Measurements from ENCODE around the gene TCAP. TPM values are rescaled to one million over a fixed set of nuclear protein-coding genes. Genes with fewer than 3 reads are reported as not detected.

The TCAP gene
- total RNA-seq, 1 donor from 2014 or later = 2.3 TPM

DNA sequence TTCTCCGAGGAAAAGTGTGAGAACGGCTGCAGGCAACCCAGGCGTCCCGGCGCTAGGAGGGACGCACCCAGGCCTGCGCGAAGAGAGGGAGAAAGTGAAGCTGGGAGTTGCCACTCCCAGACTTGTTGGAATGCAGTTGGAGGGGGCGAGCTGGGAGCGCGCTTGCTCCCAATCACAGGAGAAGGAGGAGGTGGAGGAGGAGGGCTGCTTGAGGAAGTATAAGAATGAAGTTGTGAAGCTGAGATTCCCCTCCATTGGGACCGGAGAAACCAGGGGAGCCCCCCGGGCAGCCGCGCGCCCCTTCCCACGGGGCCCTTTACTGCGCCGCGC, 34.6 kb downstream of the TCAP start, which contains the start of gene ERBB2:
TSS of gene ERBB2 (plus strand) at position 247 of the 330 bp plus-strand sequence. CDS start 175 bp downstream, outside the sequence.
- H3K4me3 Mint-ChIP-seq (ENCODE audit: unreplicated experiment) = peak within 1 kb of the TSS; percentile 90
- H3K36me3 Mint-ChIP-seq (ENCODE audit: unreplicated experiment) = no peaks in the 10 kb centered on the region
- DNase-seq = no peak
- H3K27ac Mint-ChIP-seq (ENCODE audit: unreplicated experiment) = no peak within 1 kb of the TSS
- H3K9me3 Mint-ChIP-seq (ENCODE audit: unreplicated experiment) = peaks cover 5% of the 10 kb centered on the region
- peaks cover 7% of the 10 kb centered on the region for H3K27me3 Mint-ChIP-seq (ENCODE audit: unreplicated experiment)
- TF ChIP-seq, protein P1, sequence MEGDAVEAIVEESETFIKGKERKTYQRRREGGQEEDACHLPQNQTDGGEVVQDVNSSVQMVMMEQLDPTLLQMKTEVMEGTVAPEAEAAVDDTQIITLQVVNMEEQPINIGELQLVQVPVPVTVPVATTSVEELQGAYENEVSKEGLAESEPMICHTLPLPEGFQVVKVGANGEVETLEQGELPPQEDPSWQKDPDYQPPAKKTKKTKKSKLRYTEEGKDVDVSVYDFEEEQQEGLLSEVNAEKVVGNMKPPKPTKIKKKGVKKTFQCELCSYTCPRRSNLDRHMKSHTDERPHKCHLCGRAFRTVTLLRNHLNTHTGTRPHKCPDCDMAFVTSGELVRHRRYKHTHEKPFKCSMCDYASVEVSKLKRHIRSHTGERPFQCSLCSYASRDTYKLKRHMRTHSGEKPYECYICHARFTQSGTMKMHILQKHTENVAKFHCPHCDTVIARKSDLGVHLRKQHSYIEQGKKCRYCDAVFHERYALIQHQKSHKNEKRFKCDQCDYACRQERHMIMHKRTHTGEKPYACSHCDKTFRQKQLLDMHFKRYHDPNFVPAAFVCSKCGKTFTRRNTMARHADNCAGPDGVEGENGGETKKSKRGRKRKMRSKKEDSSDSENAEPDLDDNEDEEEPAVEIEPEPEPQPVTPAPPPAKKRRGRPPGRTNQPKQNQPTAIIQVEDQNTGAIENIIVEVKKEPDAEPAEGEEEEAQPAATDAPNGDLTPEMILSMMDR (IDR thresholded peaks at IDR 0.05; ENCODE audit: partially characterized antibody, unreplicated experiment) = no peak
- H3K4me1 Mint-ChIP-seq (ENCODE audit: low read depth, unreplicated experiment) = peaks cover 4% of the 10 kb centered on the region

DNA sequence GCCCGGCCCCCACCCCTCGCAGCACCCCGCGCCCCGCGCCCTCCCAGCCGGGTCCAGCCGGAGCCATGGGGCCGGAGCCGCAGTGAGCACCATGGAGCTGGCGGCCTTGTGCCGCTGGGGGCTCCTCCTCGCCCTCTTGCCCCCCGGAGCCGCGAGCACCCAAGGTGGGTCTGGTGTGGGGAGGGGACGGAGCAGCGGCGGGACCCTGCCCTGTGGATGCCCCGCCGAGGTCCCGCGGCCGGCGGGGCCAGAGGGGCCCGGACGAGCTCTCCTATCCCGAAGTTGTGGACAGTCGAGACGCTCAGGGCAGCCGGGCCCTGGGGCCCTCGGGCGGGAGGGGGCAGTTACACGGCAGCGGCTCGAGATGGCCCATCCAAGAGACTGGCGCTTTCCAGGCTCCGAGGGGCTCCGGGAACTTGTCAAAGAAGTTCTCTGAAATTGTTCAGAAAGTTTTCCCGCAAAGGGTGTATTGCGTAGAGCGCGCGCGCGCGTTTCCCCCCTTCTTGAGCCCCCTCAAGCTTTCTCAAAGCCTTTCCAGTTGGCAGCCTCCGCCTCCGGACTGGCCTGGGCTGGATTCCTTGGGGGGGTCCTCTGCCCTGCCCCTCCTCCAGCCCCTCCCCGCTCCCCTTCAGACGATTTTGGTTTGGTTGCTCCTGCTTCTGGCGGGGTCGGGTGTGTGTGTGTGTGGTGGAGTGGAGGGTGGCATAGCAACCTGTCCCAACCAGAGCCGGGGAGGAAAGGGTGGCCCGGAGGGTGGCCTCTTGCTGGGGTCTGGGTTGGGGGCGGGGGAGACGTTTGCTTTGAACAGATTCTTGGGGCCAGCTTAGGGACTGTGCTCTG, 35.2 kb downstream of the TCAP start:
- H3K4me3 Mint-ChIP-seq (ENCODE audit: unreplicated experiment) = peak overlapping the region; percentile 46
- DNase-seq = no peak
- H3K27me3 Mint-ChIP-seq (ENCODE audit: unreplicated experiment) = peaks cover 7% of the 10 kb centered on the region
- H3K36me3 Mint-ChIP-seq (ENCODE audit: unreplicated experiment) = no peaks in the 10 kb centered on the region
- TF ChIP-seq, protein P1 (IDR thresholded peaks at IDR 0.05; ENCODE audit: partially characterized antibody, unreplicated experiment) = no peak
- H3K4me1 Mint-ChIP-seq (ENCODE audit: low read depth, unreplicated experiment) = peaks cover 4% of the 10 kb centered on the region
- H3K27ac Mint-ChIP-seq (ENCODE audit: unreplicated experiment) = no peak overlapping the region
- peaks cover 3% of the 10 kb centered on the region for H3K9me3 Mint-ChIP-seq (ENCODE audit: unreplicated experiment)

DNA sequence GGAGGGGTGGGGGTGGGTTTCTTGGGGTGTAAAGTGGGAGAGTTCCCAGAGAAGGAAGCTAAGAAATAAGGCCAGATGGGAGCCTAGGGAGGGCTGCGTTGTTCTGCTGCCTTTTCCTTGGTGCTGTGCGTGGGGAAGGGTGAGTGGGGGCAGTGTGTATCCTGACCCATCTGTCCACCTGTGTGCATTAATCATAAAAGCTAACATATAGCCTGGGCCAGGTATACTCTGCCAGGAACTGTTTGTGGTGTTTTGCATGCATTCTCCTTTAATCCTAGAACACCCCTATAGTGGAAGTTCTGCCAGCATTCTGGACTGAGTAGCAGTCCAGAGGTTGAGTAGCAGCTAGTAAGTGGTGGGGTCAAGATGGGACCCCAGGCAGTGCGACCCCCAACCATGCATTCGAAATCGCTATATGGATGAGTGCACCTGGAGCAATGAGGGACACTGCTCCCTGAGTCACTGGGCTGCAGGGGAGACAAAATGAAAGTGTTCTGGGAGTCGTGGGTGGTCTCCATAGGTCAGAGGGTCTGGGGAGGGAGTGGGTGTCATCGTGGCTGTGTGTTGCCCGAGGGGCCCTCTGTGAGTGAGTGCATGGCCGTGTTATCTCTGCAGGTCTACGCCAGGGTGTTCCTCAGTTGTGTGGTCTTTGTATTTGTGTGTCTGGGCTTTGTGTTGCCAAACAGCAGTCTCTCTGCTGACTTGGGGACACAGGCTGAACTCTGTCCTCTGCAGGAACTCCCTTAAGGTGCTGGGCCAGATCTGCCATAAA, 36.0 kb downstream of the TCAP start:
- Mint-ChIP-seq H3K4me3 (ENCODE audit: unreplicated experiment) (peak overlapping the region; percentile 52), H3K27me3 (ENCODE audit: unreplicated experiment) (peaks cover 7% of the 10 kb centered on the region), H3K36me3 (ENCODE audit: unreplicated experiment) (no peaks in the 10 kb centered on the region), H3K9me3 (ENCODE audit: unreplicated experiment) (peaks cover 3% of the 10 kb centered on the region), H3K27ac (ENCODE audit: unreplicated experiment) (no peak overlapping the region), H3K4me1 (ENCODE audit: low read depth, unreplicated experiment) (peaks cover 4% of the 10 kb centered on the region)
- no peak for DNase-seq
- TF ChIP-seq, protein P1 (IDR thresholded peaks at IDR 0.05; ENCODE audit: partially characterized antibody, unreplicated experiment) = no peak

DNA sequence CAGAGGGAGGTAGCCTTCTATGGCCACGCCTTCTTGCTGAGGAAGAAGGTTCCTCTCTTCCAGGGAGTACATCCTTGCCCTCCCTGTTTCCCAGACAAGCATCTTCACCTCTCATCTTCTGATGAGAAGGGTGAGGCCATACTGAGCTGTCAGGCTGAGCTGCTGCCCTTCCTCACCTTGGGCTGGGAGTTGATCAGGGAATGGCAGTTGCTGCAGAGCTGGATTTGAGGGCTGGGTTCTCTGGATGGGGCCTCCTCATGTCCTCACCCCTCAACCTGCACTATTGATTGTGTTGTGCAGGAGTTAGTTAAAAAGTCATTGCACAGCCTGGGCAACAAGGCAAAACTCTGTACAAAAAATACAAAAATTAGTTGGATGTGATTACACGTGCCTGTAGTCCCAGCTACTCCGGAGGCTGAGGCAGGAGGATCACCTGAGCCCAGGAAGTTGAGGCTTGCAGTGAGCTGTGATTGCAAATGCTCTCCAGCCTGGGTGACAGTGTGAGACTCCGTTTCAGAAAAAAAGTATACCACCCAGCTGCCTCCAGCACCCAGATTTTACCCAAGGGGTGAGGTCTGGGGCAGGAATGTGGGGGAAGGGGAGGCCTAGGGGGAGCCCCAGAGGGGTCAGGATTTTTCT, 36.8 kb downstream of the TCAP start:
- no peaks in the 10 kb centered on the region for H3K36me3 Mint-ChIP-seq (ENCODE audit: unreplicated experiment)
- peaks cover 3% of the 10 kb centered on the region for H3K9me3 Mint-ChIP-seq (ENCODE audit: unreplicated experiment)
- H3K27ac Mint-ChIP-seq (ENCODE audit: unreplicated experiment) = no peak overlapping the region
- H3K27me3 Mint-ChIP-seq (ENCODE audit: unreplicated experiment) = peaks cover 7% of the 10 kb centered on the region
- TF ChIP-seq, protein P1 (IDR thresholded peaks at IDR 0.05; ENCODE audit: partially characterized antibody, unreplicated experiment) = no peak
- no peak for DNase-seq
- peak overlapping the region; percentile 52 for H3K4me3 Mint-ChIP-seq (ENCODE audit: unreplicated experiment)
- peaks cover 4% of the 10 kb centered on the region for H3K4me1 Mint-ChIP-seq (ENCODE audit: low read depth, unreplicated experiment)
